ENCODE results near the gene TRMT10C.

- no peak for TF ChIP-seq CTCF (IDR thresholded peaks at IDR 0.05; ENCODE audit: borderline replicate concordance, extremely low read depth, low read length, poor library complexity, severe bottlenecking)
- TF ChIP-seq EZH2 (IDR thresholded peaks at IDR 0.05; ENCODE audit: borderline replicate concordance, low read depth, low read length, severe bottlenecking): no peak
Measured at GRCh38 chr3:101536266-101536665, 25.4 kb upstream of the TRMT10C start.

Data from DND-41 (cell line).